ENCODE measurements around the gene SLC30A2.

The SLC30A2 gene

GRCh38 chr1:26057189-26057588 lies 11.3 kb upstream of the SLC30A2 start:
- no peak for TF ChIP-seq SIN3A (IDR thresholded peaks at IDR 0.05; ENCODE audit: borderline replicate concordance, insufficient read depth, low read length)
- TF ChIP-seq POLR2AphosphoS5 (IDR thresholded peaks at IDR 0.05; ENCODE audit: low read depth, low read length): no peak
- no peak for TF ChIP-seq TAF1 (IDR thresholded peaks at IDR 0.05; ENCODE audit: borderline replicate concordance, insufficient read depth, low read length)
- TF ChIP-seq REST (IDR thresholded peaks at IDR 0.05; ENCODE audit: insufficient read depth in 1 of 2, low read depth in 2 of 2, low read length in 2 of 2): no peak
- no peak for TF ChIP-seq FOXP2 (optimal IDR thresholded peaks at IDR 0.05; ENCODE audit: borderline replicate concordance, extremely low read depth, extremely low read length, insufficient read depth)

GRCh38 chr1:26055041-26055440 lies 9.1 kb upstream of the SLC30A2 start:
- TF ChIP-seq FOXP2 (optimal IDR thresholded peaks at IDR 0.05; ENCODE audit: borderline replicate concordance, extremely low read depth, extremely low read length, insufficient read depth): no peak
- TF ChIP-seq SIN3A (IDR thresholded peaks at IDR 0.05; ENCODE audit: borderline replicate concordance, insufficient read depth, low read length): no peak

GRCh38 chr1:26053718-26054560 lies 8.0 kb upstream of the SLC30A2 start:
- TF ChIP-seq POLR2AphosphoS5 (IDR thresholded peaks at IDR 0.05; ENCODE audit: low read depth, low read length): no peak

- no peak for TF ChIP-seq REST (IDR thresholded peaks at IDR 0.05; ENCODE audit: insufficient read depth in 1 of 2, low read depth in 2 of 2, low read length in 2 of 2)
- TF ChIP-seq FOXP2 (optimal IDR thresholded peaks at IDR 0.05; ENCODE audit: borderline replicate concordance, extremely low read depth, extremely low read length, insufficient read depth): no peak
- no peak for TF ChIP-seq SIN3A (IDR thresholded peaks at IDR 0.05; ENCODE audit: borderline replicate concordance, insufficient read depth, low read length)
- no peak for TF ChIP-seq TAF1 (IDR thresholded peaks at IDR 0.05; ENCODE audit: borderline replicate concordance, insufficient read depth, low read length)
- TF ChIP-seq POLR2AphosphoS5 (IDR thresholded peaks at IDR 0.05; ENCODE audit: low read depth, low read length): no peak
Observed at GRCh38 chr1:26050248-26050640, 4.3 kb upstream of the SLC30A2 start.

GRCh38 chr1:26049531-26050247 lies 3.8 kb upstream of the SLC30A2 start:
- no peak for TF ChIP-seq TAF1 (IDR thresholded peaks at IDR 0.05; ENCODE audit: borderline replicate concordance, insufficient read depth, low read length)
- TF ChIP-seq POLR2AphosphoS5 (IDR thresholded peaks at IDR 0.05; ENCODE audit: low read depth, low read length): no peak
- no peak for TF ChIP-seq FOXP2 (optimal IDR thresholded peaks at IDR 0.05; ENCODE audit: borderline replicate concordance, extremely low read depth, extremely low read length, insufficient read depth)
- no peak for TF ChIP-seq SIN3A (IDR thresholded peaks at IDR 0.05; ENCODE audit: borderline replicate concordance, insufficient read depth, low read length)
- no peak for TF ChIP-seq REST (IDR thresholded peaks at IDR 0.05; ENCODE audit: insufficient read depth in 1 of 2, low read depth in 2 of 2, low read length in 2 of 2)

- no peak for TF ChIP-seq POLR2AphosphoS5 (IDR thresholded peaks at IDR 0.05; ENCODE audit: low read depth, low read length)
- TF ChIP-seq SIN3A (IDR thresholded peaks at IDR 0.05; ENCODE audit: borderline replicate concordance, insufficient read depth, low read length): no peak
- no peak for TF ChIP-seq TAF1 (IDR thresholded peaks at IDR 0.05; ENCODE audit: borderline replicate concordance, insufficient read depth, low read length)
- no peak for TF ChIP-seq FOXP2 (optimal IDR thresholded peaks at IDR 0.05; ENCODE audit: borderline replicate concordance, extremely low read depth, extremely low read length, insufficient read depth)
- TF ChIP-seq REST (IDR thresholded peaks at IDR 0.05; ENCODE audit: insufficient read depth in 1 of 2, low read depth in 2 of 2, low read length in 2 of 2): no peak
Observed at GRCh38 chr1:26047278-26047874, 1.5 kb upstream of the SLC30A2 start.

All from PFSK-1 (cell line).